ENCODE results near the gene MPV17L. TPM values are rescaled to one million over a fixed set of nuclear protein-coding genes. Genes with fewer than 3 reads are reported as not detected.
"Not testable (repeated sequence)": the region's sequence is repeated elsewhere in the genome, so short reads cannot be mapped to it uniquely, and the experiment has no call there.

Gene MPV17L
- total RNA-seq, 2 experiments from 2014 or later, result not detected

GRCh38 chr16:15442140-15442539 lies 46.6 kb downstream of the MPV17L start:
- CTCF ChIA-PET; H3K27ac Mint-ChIP-seq; H3K9me3 Mint-ChIP-seq; H3K4me3 Mint-ChIP-seq; DNase-seq; H3K36me3 Mint-ChIP-seq (ENCODE audit: low read depth); intact Hi-C loops (cut with micrococcal nuclease); H3K27me3 Mint-ChIP-seq (ENCODE audit: low read depth); H3K4me1 Mint-ChIP-seq (ENCODE audit: low read depth): not testable (repeated sequence)

- Mint-ChIP-seq H3K27ac (no peak overlapping the region), H3K4me3 (no peak overlapping the region), H3K27me3 (ENCODE audit: low read depth) (no peaks in the 10 kb centered on the region), H3K36me3 (ENCODE audit: low read depth) (no peaks in the 10 kb centered on the region), H3K9me3 (peaks cover 9% of the 10 kb centered on the region), H3K4me1 (ENCODE audit: low read depth) (no peaks in the 10 kb centered on the region)
- intact Hi-C loops (cut with micrococcal nuclease), result no loop called here
- no peak for DNase-seq
- CTCF ChIA-PET, result interaction anchor here (0.7 kb wide), 1 partner anchor 381 kb away, joined by 7 read pairs; no protein-coding TSS in a partner anchor
Measured at GRCh38 chr16:15443753-15444152, 48.2 kb downstream of the MPV17L start.

- Mint-ChIP-seq H3K9me3 (peaks cover 9% of the 10 kb centered on the region), H3K4me1 (ENCODE audit: low read depth) (no peaks in the 10 kb centered on the region), H3K36me3 (ENCODE audit: low read depth) (no peaks in the 10 kb centered on the region), H3K27ac (no peak overlapping the region), H3K4me3 (no peak overlapping the region), H3K27me3 (ENCODE audit: low read depth) (no peaks in the 10 kb centered on the region)
- intact Hi-C loops (cut with micrococcal nuclease), result no loop called here
- no peak for DNase-seq
- CTCF ChIA-PET, result no interaction called here
Measured at GRCh38 chr16:15444264-15444663, 48.7 kb downstream of the MPV17L start.

GRCh38 chr16:15445450-15445849 lies 49.9 kb downstream of the MPV17L start:
- Mint-ChIP-seq H3K4me1 (ENCODE audit: low read depth) (no peaks in the 10 kb centered on the region), H3K36me3 (ENCODE audit: low read depth) (no peaks in the 10 kb centered on the region), H3K27ac (no peak overlapping the region), H3K27me3 (ENCODE audit: low read depth) (no peaks in the 10 kb centered on the region), H3K9me3 (peaks cover 9% of the 10 kb centered on the region), H3K4me3 (no peak overlapping the region)
- intact Hi-C loops (cut with micrococcal nuclease), result no loop called here
- CTCF ChIA-PET, result interaction anchor here (0.6 to 0.7 kb wide), 2 partner anchors 18 to 29 kb away, joined by 3 to 4 read pairs; no protein-coding TSS in a partner anchor
- no peak for DNase-seq

- no peak overlapping the region for H3K27ac Mint-ChIP-seq
- H3K4me1 Mint-ChIP-seq (ENCODE audit: low read depth), result no peaks in the 10 kb centered on the region
- CTCF ChIA-PET, result no interaction called here
- no peaks in the 10 kb centered on the region for H3K36me3 Mint-ChIP-seq (ENCODE audit: low read depth)
- H3K4me3 Mint-ChIP-seq, result no peak overlapping the region
- intact Hi-C loops (cut with micrococcal nuclease), result no loop called here
- DNase-seq, result no peak
- peaks cover 2% of the 10 kb centered on the region for H3K27me3 Mint-ChIP-seq (ENCODE audit: low read depth)
- H3K9me3 Mint-ChIP-seq, result peaks cover 9% of the 10 kb centered on the region
Measured at GRCh38 chr16:15446901-15447300, 51.3 kb downstream of the MPV17L start.

GRCh38 chr16:15450624-15451023 lies 55.1 kb downstream of the MPV17L start:
- no peak for DNase-seq
- Mint-ChIP-seq H3K27ac (no peak overlapping the region), H3K4me3 (no peak overlapping the region), H3K27me3 (ENCODE audit: low read depth) (peaks cover 2% of the 10 kb centered on the region), H3K4me1 (ENCODE audit: low read depth) (no peaks in the 10 kb centered on the region), H3K9me3 (peaks cover 2% of the 10 kb centered on the region), H3K36me3 (ENCODE audit: low read depth) (no peaks in the 10 kb centered on the region)
- intact Hi-C loops (cut with micrococcal nuclease), result no loop called here
- CTCF ChIA-PET, result interaction anchor here (1.4 kb wide), 1 partner anchor 15 kb away, joined by 3 read pairs; no protein-coding TSS in a partner anchor

GRCh38 chr16:15451098-15451731 lies 55.7 kb downstream of the MPV17L start:
- H3K27me3 Mint-ChIP-seq (ENCODE audit: low read depth), result peaks cover 2% of the 10 kb centered on the region

GRCh38 chr16:15452246-15452855 lies 56.8 kb downstream of the MPV17L start:
- CTCF ChIA-PET, result interaction anchor here (0.6 kb wide), 2 partner anchors 26 to 190 kb away, joined by 3 to 5 read pairs; partner anchors contain the start of gene MARF1
- H3K27me3 Mint-ChIP-seq (ENCODE audit: low read depth), result peaks cover 2% of the 10 kb centered on the region
- no peaks in the 10 kb centered on the region for H3K36me3 Mint-ChIP-seq (ENCODE audit: low read depth)
- H3K4me3 Mint-ChIP-seq, result no peak overlapping the region
- DNase-seq, result no peak
- H3K4me1 Mint-ChIP-seq (ENCODE audit: low read depth), result no peaks in the 10 kb centered on the region
- no peaks in the 10 kb centered on the region for H3K9me3 Mint-ChIP-seq
- intact Hi-C loops (cut with micrococcal nuclease), result no loop called here
- no peak overlapping the region for H3K27ac Mint-ChIP-seq

More at GRCh38 chr16:15451098-15451731, 55.7 kb downstream of the MPV17L start:
- H3K36me3 Mint-ChIP-seq (ENCODE audit: low read depth), result no peaks in the 10 kb centered on the region
- no peak for DNase-seq
- no peaks in the 10 kb centered on the region for H3K4me1 Mint-ChIP-seq (ENCODE audit: low read depth)
- H3K9me3 Mint-ChIP-seq, result no peaks in the 10 kb centered on the region
- no peak overlapping the region for H3K27ac Mint-ChIP-seq
- intact Hi-C loops (cut with micrococcal nuclease), result no loop called here
- CTCF ChIA-PET, result no interaction called here
- no peak overlapping the region for H3K4me3 Mint-ChIP-seq

GRCh38 chr16:15453296-15453695 lies 57.7 kb downstream of the MPV17L start:
- H3K4me1 Mint-ChIP-seq (ENCODE audit: low read depth); H3K27me3 Mint-ChIP-seq (ENCODE audit: low read depth); H3K4me3 Mint-ChIP-seq; H3K27ac Mint-ChIP-seq; H3K9me3 Mint-ChIP-seq; H3K36me3 Mint-ChIP-seq (ENCODE audit: low read depth); intact Hi-C loops (cut with micrococcal nuclease); CTCF ChIA-PET; DNase-seq: not testable (repeated sequence)

GRCh38 chr16:15454933-15455332 lies 59.4 kb downstream of the MPV17L start:
- intact Hi-C loops (cut with micrococcal nuclease); H3K27ac Mint-ChIP-seq; H3K4me3 Mint-ChIP-seq; H3K4me1 Mint-ChIP-seq (ENCODE audit: low read depth); DNase-seq; H3K9me3 Mint-ChIP-seq; H3K27me3 Mint-ChIP-seq (ENCODE audit: low read depth); H3K36me3 Mint-ChIP-seq (ENCODE audit: low read depth): not testable (repeated sequence)
- CTCF ChIA-PET, result interaction anchor here (0.6 to 0.7 kb wide), 2 partner anchors 53 to 278 kb away, joined by 4 to 5 read pairs; no protein-coding TSS in a partner anchor

GRCh38 chr16:15457400-15457799 lies 61.8 kb downstream of the MPV17L start:
- DNase-seq, result no peak
- Mint-ChIP-seq H3K9me3 (no peaks in the 10 kb centered on the region), H3K27me3 (ENCODE audit: low read depth) (no peaks in the 10 kb centered on the region), H3K4me1 (ENCODE audit: low read depth) (no peaks in the 10 kb centered on the region), H3K4me3 (no peak overlapping the region), H3K36me3 (ENCODE audit: low read depth) (no peaks in the 10 kb centered on the region), H3K27ac (no peak overlapping the region)
- intact Hi-C loops (cut with micrococcal nuclease), result no loop called here
- CTCF ChIA-PET, result interaction anchor here (0.6 kb wide), 1 partner anchor 291 kb away, joined by 4 read pairs; no protein-coding TSS in a partner anchor

- no peaks in the 10 kb centered on the region for H3K27me3 Mint-ChIP-seq (ENCODE audit: low read depth)
- no peaks in the 10 kb centered on the region for H3K9me3 Mint-ChIP-seq
- no peak for DNase-seq
- intact Hi-C loops (cut with micrococcal nuclease), result no loop called here
- H3K27ac Mint-ChIP-seq, result no peak overlapping the region
- H3K36me3 Mint-ChIP-seq (ENCODE audit: low read depth), result no peaks in the 10 kb centered on the region
- no peak overlapping the region for H3K4me3 Mint-ChIP-seq
- H3K4me1 Mint-ChIP-seq (ENCODE audit: low read depth), result no peaks in the 10 kb centered on the region
- CTCF ChIA-PET, result interaction anchor here (0.7 kb wide), 1 partner anchor 80 kb away, joined by 3 read pairs; no protein-coding TSS in a partner anchor
Measured at GRCh38 chr16:15457958-15458357, 62.4 kb downstream of the MPV17L start.

GRCh38 chr16:15459791-15460190 lies 64.2 kb downstream of the MPV17L start:
- no peak for DNase-seq
- intact Hi-C loops (cut with micrococcal nuclease), result no loop called here
- no peaks in the 10 kb centered on the region for H3K9me3 Mint-ChIP-seq
- no peaks in the 10 kb centered on the region for H3K36me3 Mint-ChIP-seq (ENCODE audit: low read depth)
- no peaks in the 10 kb centered on the region for H3K4me1 Mint-ChIP-seq (ENCODE audit: low read depth)
- no peak overlapping the region for H3K27ac Mint-ChIP-seq
- no peaks in the 10 kb centered on the region for H3K27me3 Mint-ChIP-seq (ENCODE audit: low read depth)
- H3K4me3 Mint-ChIP-seq, result no peak overlapping the region
- CTCF ChIA-PET, result no interaction called here

All from activated naive CD4-positive, alpha-beta T cell treated with anti-CD3 and anti-CD28 coated beads for 36 hours (primary cell).